Type B pancreatic cell (in vitro differentiated cells): Measurements from ENCODE around the gene PRND. TPM values are rescaled to one million over a fixed set of nuclear protein-coding genes. Genes with fewer than 3 reads are reported as not detected.

ENCODE experiments used
- DNase-seq: peaks from one replicate; pipeline ENCODE4 v3.0.0; 2021; ENCODE audit warnings: mixed read lengths; ENCODE audit not compliant: unreplicated experiment; ENCODE audit errors: extremely low spot score
- H3K27ac Mint-ChIP-seq: 2 replicates; pipeline ENCODE4 v1.8.0; 2021; ENCODE audit warnings: mild to moderate bottlenecking, mixed read lengths
- H3K27me3 Mint-ChIP-seq: 2 replicates; pipeline ENCODE4 v1.8.0; 2021; ENCODE audit warnings: mixed read lengths
- H3K36me3 Mint-ChIP-seq: 2 replicates; pipeline ENCODE4 v1.8.0; 2021; ENCODE audit warnings: mixed read lengths
- H3K4me1 Mint-ChIP-seq: one replicate; pipeline ENCODE4 v1.8.0; 2021; ENCODE audit warnings: mixed read lengths; ENCODE audit not compliant: unreplicated experiment
- H3K4me3 Mint-ChIP-seq: 2 replicates; pipeline ENCODE4 v1.8.0; 2021; ENCODE audit warnings: mild to moderate bottlenecking, mixed read lengths
- H3K9me3 Mint-ChIP-seq: 2 replicates; pipeline ENCODE4 v1.8.0; 2021; ENCODE audit warnings: mixed read lengths
- total RNA-seq: library from RNA; stranded (reverse); gene quantifications from 2 replicates; pipeline ENCODE4 v1.2.1, GENCODE V29; 2021; ENCODE audit warnings: low replicate concordance
- TF ChIP-seq, protein P1 (sequence below): fragments of 200-600 bp; sonication (generic); conservative IDR thresholded peaks from 2 replicates; pipeline ENCODE4 v1.5.0; 2021; ENCODE audit warnings: antibody characterized with exemption, mild to moderate bottlenecking

The PRND gene
- total RNA-seq, 1 donor from 2014 or later: 0.48 TPM

DNA sequence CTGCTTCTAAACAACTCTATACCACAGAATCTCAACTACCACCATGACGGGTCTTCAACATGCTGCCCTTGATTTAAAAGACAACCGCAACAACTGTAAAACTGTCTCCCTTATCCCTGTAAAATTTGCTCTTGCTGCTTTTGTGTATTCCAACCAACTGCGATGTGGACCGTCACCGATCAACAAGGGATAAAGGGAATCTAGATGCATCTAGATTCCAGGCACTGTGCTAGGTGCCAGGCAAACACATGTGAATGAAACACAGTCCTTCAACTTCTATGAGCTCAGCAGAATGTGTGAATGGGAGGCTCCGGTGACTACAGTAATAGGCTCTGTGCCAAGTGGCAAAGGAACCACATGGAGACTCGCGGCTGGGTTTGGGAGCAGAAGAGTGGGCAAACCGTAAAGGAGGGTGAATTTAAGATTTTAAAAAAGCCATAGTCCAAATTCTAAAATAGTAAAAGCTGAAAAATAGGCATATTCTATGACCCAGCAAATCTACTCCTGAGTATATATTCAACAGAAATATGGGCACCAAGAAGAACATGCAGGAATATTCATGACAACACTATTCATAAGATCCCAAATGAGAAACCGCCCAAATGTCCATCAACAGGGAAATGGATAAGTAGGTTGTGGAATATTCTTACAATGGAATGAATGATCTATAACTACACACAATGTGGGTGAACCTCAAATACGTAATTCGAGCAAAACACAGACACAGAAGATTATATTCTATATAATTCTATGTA lies 3.7 kb upstream of the PRND start:
- no peak for DNase-seq
- TF ChIP-seq, protein P1, sequence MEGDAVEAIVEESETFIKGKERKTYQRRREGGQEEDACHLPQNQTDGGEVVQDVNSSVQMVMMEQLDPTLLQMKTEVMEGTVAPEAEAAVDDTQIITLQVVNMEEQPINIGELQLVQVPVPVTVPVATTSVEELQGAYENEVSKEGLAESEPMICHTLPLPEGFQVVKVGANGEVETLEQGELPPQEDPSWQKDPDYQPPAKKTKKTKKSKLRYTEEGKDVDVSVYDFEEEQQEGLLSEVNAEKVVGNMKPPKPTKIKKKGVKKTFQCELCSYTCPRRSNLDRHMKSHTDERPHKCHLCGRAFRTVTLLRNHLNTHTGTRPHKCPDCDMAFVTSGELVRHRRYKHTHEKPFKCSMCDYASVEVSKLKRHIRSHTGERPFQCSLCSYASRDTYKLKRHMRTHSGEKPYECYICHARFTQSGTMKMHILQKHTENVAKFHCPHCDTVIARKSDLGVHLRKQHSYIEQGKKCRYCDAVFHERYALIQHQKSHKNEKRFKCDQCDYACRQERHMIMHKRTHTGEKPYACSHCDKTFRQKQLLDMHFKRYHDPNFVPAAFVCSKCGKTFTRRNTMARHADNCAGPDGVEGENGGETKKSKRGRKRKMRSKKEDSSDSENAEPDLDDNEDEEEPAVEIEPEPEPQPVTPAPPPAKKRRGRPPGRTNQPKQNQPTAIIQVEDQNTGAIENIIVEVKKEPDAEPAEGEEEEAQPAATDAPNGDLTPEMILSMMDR: no peak
- peaks cover 11% of the 10 kb centered on the region for H3K27me3 Mint-ChIP-seq

DNA sequence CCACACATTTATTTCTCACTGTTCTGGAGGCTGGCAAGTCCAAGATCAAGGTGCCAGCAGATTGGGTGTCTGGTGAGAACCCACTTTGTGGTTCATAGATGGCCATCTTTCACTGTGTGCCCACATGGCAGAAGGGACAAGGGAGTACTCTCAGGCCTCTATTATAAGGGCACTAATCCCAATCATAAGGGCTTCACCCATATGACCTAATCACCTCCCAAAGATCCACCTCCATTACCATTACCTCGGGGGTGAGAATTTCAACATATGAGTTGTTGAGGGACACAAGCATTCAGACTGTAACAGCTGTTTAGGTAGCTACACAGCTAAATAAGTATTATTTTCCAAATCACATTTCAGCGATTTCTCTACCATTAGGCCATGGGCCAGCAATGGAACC lies 2.5 kb upstream of the PRND start:
- TF ChIP-seq, protein P1: no peak
- Mint-ChIP-seq H3K4me3 (no peak overlapping the region), H3K27ac (no peak overlapping the region), H3K4me1 (peaks cover 14% of the 10 kb centered on the region), H3K27me3 (peaks cover 15% of the 10 kb centered on the region), H3K9me3 (no peaks in the 10 kb centered on the region), H3K36me3 (no peaks in the 10 kb centered on the region)
- no peak for DNase-seq

More for the DNA sequence above, 3.7 kb upstream of the PRND start:
- Mint-ChIP-seq H3K4me1 (peaks cover 14% of the 10 kb centered on the region), H3K9me3 (no peaks in the 10 kb centered on the region), H3K36me3 (no peaks in the 10 kb centered on the region), H3K4me3 (no peak overlapping the region), H3K27ac (no peak overlapping the region)

DNA sequence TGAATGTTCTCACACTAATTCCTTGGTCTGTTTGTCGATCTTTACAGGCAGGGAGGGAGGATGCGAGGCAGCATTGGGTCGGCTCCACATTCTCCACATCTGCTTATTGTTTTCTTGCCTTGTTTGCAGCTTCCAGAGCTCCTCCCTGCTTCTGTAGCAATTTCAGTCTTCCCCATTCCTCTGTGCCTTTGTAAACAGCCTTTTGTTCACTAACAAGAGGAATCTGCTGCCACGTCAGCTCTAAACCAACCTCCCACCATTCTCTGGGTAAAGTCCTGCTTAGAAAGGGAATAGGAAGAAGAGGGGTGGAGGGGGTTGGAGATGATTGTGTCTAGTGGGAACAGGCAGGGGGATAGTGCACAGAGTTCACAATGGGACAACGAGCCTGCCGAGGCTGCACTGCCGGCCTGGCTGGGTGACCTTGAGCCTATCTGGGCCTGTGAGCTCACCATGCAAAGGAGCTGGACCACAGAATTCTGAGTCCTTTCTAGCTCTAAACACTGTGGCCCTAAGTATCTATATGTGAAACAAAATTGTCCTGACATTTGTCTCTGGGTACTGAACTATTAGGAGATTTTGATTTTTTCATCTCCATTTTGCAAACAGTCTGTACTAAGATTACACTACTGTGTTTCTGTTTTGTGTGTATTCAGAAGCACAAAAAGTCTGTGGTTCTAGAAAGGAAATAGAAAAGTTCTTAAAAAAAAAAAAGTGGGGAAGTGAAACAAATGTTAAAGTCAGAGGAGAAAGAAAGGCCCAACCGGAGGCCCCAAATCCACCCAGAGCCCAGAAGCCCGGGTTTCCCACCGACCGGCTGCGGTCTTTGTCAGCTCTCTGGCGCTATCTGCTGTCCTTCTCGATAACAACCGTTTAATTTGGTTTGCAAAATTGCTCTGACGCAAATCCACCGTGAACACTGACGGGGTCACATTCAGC lies 1.4 kb upstream of the PRND start:
- peaks cover 14% of the 10 kb centered on the region for H3K4me1 Mint-ChIP-seq
- no peaks in the 10 kb centered on the region for H3K9me3 Mint-ChIP-seq
- H3K36me3 Mint-ChIP-seq: no peaks in the 10 kb centered on the region
- H3K4me3 Mint-ChIP-seq: peak overlapping the region; percentile 38
- no peak for DNase-seq
- peak overlapping the region; percentile 63 for H3K27ac Mint-ChIP-seq
- H3K27me3 Mint-ChIP-seq: peaks cover 19% of the 10 kb centered on the region
- TF ChIP-seq, protein P1: peak; percentile 86

DNA sequence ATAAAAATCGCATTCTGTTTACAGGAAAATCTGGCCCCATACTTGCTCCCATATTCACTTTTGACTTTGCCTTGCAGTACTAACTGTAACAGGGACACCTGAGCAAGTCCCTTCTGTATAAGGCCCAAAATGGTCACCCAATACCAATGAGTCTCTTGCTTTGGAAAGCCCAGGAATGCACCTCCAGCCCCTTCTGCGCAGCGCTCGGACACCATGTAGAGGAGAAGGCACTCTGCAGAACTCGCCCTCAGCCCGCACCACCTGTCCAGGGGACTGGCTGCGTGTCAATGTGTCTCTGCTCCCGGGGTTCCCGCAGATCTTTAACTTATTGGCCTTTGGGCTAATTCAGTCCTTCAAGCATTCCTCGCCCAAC lies 746 bp upstream of the PRND start:
- peaks cover 14% of the 10 kb centered on the region for H3K4me1 Mint-ChIP-seq
- H3K36me3 Mint-ChIP-seq: no peaks in the 10 kb centered on the region
- peaks cover 20% of the 10 kb centered on the region for H3K27me3 Mint-ChIP-seq
- no peak overlapping the region for H3K27ac Mint-ChIP-seq
- TF ChIP-seq, protein P1: no peak
- DNase-seq: no peak
- peak overlapping the region; percentile 10 for H3K4me3 Mint-ChIP-seq
- no peaks in the 10 kb centered on the region for H3K9me3 Mint-ChIP-seq

DNA sequence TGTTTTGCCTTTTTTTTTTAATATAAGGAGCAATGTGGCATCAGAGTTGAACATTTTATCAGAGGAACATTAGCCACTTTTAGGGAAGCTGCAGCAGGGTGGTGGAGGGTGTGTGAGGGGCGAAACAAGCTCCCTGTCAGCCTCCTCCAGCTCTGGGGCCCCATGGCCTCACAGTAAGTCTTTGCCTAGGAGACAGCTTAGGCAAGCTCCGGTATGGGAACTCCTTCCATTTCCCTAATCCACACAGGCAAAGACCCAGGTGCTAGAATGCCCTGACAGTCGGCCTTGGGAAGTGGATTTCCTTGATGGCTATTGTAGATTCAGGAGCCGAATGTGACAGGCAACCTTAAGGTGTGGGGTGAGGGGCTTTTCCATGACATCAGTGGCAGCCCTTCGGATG lies 862 bp downstream of the PRND start:
- Mint-ChIP-seq H3K36me3 (no peaks in the 10 kb centered on the region), H3K4me3 (no peak overlapping the region), H3K27me3 (peaks cover 17% of the 10 kb centered on the region), H3K4me1 (peaks cover 14% of the 10 kb centered on the region), H3K27ac (no peak overlapping the region), H3K9me3 (no peaks in the 10 kb centered on the region)
- no peak for DNase-seq
- TF ChIP-seq, protein P1: no peak
